ENCODE data around the gene KRT12.
"Not testable (repeated sequence)": the region's sequence is repeated elsewhere in the genome, so short reads cannot be mapped to it uniquely, and the experiment has no call there.

Gene KRT12

DNA sequence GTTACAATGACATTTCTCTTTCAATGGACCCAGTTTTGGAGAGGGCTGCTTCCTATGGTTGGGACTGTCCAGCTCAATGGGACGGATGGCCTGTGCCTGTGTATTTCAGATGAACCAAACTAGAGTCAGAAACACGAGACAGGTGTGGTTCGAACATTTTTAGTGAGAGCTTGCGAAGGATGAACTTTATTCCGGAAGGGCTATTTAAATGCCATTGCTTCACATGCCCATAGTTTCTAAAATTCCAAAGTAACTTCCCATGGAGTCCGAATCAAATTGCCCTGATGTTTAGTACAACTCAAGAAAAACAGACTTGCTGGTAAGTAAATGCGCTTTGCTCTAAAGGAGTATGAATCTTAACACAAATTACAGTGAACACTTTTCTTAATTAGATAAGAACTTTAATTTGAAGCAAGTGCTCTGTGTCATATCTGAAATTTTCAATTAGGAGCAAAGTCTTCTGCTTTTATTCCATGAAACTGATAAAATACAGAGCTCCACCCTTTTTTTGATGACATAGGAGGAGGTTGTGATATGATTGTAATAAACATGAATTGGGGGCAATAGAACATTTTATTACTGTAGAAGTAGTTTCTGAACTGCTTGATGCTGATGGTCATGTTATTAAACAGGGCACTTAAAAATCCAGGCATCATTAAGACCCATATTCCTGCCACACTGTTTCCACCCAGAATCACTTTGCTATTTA is 16.8 kb upstream of the KRT12 start:
- DNase-seq (ENCODE audit: low spot score), result no peak

DNA sequence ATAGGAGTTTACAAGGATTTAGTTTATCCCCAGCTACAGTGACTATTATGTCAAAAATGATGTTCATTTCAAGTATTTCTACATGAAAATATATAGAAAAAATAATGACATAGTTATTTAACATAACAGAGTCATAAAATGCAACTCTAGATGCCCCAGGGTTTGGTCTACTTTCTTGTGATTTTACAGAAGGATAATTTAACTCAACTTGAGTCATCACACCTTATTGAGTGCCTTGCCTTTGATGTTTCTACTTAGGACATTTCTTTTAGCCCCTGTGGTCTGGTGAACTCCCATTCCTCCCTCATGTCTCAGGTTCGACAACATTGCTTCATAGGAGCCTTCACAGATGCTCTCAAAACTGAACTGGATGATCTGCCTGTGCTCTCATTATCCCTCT is 16.0 kb upstream of the KRT12 start:
- DNase-seq (ENCODE audit: low spot score), result no peak

DNA sequence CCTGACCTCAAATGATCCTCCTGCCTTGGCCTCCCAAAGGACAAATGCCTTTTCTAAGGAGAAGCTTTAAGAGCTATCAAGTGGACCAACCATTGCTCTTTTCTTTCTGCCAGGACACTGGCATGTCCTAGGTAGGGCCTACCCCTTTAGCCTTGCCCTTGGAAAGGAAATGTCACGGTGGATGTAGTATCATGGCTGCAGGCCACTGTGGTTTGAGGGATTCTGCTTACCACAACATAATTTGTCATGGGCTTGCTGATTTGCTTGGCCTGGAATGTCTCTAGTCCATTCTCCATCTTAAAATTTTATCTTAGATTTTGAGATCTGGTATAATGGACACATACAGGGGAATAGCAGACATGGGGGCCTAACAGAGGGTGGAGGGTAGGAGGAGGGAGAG is 12.0 kb upstream of the KRT12 start:
- no peak for DNase-seq (ENCODE audit: low spot score)

GRCh38 chr17:40878044-40878443 is 11.0 kb upstream of the KRT12 start:
- no peak for DNase-seq (ENCODE audit: low spot score)

GRCh38 chr17:40873801-40874200 is 6.8 kb upstream of the KRT12 start:
- DNase-seq (ENCODE audit: low spot score), result no peak

GRCh38 chr17:40873255-40873654 is 6.2 kb upstream of the KRT12 start:
- no peak for DNase-seq (ENCODE audit: low spot score)

DNA sequence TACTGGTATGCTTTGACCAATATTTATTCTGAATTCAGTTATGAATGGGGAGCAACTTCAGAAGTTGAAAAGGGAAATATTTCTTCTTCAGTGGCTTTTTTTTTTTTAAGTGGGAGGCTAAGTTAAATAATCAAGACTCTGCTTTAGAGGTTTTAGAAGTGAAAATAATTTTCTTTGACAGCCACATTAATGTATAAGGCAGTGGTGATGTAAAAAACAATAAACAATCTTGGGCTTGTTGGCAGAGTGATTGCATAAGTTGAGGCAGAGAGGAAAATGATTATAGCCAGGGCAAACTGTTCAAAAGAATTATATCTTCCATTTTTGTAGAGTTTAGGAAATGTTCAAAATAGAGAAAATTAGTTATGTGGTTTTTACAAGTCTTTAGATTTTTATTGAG is 5.4 kb upstream of the KRT12 start:
- no peak for DNase-seq (ENCODE audit: low spot score)

DNA sequence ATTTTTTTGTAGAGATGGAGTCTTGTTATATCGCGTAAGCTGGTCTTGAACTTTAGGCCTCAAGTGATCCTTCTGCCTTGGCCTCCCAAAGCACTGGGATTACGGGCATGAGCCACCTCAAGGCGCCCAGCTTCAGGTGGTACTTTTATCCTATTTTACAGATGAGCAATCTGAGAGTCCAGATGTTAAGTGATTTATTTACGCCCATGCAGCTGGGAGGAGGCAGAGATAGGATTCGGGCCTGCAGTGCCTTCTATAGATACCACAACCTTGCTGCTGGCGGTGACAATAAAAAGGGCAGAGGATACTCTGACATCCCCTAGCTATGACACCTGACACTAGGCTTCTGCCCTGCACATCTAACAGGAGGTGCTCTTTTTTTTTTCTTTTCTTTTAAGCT is 4.3 kb upstream of the KRT12 start:
- no peak for DNase-seq (ENCODE audit: low spot score)

GRCh38 chr17:40870136-40870535 is 3.1 kb upstream of the KRT12 start:
- no peak for DNase-seq (ENCODE audit: low spot score)

DNA sequence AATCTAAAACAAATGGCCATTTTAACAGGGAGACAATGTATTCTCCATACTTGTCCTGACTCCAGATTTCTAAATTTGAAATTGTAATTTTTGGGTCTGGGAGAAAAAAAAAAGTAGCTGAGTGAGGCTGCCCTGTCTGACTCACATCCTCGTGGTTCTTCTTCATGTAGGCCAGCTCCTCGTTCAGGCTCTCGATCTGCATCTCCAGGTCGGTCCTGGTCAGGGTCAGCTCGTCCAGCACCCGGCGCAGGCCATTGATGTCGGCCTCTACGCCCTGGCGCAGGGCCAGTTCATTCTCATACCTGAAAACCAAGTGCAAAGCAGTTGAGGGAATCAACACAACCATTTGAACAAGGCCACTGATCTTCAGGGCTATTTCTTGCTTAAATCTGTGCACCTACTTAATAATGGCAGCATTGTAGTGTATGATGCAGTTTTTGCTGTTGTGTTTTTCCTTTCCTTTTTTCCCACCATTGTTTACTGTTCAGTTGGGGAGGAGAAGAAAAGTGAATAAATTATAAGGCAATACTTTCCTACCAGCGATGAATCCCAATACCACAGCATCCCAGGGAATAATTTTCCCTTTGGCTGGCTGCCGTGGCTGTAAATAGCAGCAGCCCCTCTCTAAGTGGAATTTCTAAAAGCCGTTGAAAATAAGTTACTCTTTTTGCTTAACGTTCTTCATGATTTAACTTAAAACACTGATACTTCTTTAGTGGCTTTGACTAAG is 2.2 kb downstream of the KRT12 start:
- DNase-seq (ENCODE audit: low spot score), result no peak

DNA sequence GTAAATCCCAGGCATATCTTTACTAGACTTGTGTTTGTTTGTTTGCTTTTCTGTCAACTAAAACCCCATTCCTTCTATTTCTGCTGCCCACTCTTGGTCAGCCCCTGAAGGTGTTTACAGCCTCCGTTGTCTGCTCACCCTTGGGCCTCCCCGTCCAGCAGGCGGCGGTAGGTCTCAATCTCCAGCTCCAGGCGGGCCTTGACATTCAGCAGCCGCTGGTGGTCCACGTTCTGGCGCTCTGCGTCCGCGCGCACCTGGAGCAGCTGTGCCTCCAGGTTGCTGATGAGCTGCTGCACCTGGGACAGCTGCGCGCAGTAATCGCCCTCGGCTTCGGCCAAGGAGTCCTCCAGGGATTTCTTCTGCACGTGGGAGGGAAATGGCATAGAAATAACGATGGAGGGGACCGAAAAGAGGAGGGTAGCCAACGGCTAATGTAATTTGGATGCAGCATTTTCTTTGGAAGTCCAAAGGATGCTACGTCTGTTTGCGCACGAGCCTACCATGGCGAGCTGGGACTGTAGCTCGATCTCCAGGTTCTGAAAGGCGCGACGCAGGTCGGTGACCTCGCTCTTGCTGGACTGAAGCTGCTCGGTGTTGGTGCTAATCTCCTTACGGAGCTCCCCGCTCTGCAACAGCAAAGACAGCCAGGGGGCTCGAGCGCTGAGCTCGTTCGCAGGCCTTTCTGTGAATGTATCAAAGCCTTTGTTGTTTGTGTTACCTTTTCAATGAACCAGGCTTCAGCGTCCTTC is 3.9 kb downstream of the KRT12 start:
- no peak for DNase-seq (ENCODE audit: low spot score)

GRCh38 chr17:40859536-40859935 is 7.5 kb downstream of the KRT12 start:
- no peak for DNase-seq (ENCODE audit: low spot score)

DNA sequence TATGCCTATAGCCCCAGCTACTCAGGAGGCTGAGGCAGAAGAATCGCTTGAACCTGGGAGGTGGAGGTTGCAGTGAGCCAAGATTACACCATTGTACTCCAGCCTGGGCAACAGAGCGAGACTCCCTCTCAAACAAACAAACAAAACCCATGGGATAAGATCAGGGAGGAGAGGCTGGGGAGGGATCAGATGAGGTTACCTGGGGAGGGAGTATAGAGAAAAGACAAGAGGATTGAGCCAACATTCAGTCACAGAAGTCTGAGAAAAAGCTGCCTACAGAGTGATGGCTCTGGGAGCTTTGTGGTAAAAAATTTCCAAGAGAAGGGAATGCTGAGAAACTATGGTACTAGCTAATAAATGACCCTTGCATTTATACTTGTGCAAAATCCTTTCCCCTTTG is 8.4 kb downstream of the KRT12 start:
- DNase-seq (ENCODE audit: low spot score), result not testable (repeated sequence)

- no peak for DNase-seq (ENCODE audit: low spot score)
Observed at GRCh38 chr17:40857535-40857934, 9.5 kb downstream of the KRT12 start.

DNA sequence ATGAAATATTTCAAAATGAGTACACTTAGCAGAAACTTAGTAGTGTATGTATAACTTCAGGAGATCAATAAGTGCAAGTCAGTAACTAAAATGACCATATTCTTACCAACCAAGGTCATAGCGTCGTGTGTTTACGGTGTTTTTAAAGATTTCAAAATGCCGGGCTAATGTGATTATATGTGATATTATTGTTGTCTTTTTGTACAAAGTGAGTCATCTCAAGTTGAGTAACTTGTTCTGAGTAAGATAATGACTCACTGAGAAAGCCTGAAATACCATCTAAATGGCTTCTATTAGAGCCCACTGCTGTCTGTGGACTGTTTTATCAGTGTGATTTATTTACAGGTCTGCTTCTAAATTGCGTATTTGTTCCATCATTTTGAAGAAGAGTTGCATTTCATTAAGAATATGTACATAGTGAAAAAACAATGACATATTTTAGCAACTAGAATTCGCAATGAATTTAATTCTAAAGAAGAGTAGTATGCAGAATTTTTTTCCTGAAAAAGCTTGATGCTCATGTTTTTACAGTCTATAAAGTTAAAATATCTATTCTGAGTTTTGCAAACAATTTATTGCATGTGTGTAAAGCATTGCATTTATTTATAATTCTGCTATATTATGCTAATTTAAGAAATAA is 12.7 kb downstream of the KRT12 start:
- DNase-seq (ENCODE audit: low spot score), result no peak

- DNase-seq (ENCODE audit: low spot score), result no peak
Observed at GRCh38 chr17:40852364-40852763, 14.7 kb downstream of the KRT12 start.

DNA sequence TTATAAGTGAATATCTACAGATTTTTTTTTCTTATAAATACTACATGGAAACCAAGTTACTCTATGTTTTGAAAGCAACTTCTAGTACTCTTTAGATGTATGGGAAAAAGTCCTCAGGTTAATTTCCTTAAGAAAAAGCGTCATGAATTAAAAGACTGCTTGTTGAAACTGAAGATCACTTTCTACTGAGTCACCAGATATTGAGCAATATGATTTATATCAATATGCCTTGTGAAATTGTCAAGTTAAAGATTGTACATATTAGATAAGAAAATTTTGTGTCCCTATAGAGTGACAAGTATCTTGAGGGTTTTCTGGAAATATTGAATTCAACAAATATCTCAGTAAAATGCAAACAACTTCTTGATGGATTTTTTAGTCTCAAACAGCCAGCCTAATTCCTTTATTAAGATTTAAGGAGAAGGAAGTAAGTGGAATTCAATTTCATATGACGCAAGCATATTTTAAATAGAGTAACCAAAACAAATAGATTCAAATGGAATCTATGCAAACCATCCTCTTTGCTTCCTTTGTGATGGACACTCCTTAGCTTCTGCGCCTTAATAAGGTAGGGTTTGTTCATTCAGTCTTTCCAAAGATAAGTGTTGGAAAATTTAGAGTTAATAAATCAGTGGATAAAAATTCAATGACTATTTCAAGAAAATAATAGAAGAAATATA is 16.6 kb downstream of the KRT12 start:
- no peak for DNase-seq (ENCODE audit: low spot score)

DNA sequence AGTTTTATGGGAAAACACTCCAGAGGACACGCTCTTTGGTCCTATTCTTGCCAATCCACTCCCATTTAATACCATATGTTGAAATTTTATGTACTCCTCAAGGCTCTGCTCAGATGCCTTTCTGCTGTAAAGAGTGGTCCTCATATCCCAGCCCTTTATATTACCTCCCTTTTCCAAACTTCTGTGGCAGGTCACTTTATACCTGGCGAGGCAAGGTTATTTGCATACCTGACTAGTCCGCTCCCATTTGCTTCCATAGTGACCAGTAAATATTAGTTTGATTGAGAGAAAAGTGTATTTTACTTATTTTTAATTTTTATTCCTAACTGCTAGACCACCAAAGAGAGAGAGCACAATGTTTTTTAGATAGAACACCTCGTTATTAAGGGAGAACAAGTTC is 17.3 kb downstream of the KRT12 start:
- DNase-seq (ENCODE audit: low spot score), result no peak

DNA sequence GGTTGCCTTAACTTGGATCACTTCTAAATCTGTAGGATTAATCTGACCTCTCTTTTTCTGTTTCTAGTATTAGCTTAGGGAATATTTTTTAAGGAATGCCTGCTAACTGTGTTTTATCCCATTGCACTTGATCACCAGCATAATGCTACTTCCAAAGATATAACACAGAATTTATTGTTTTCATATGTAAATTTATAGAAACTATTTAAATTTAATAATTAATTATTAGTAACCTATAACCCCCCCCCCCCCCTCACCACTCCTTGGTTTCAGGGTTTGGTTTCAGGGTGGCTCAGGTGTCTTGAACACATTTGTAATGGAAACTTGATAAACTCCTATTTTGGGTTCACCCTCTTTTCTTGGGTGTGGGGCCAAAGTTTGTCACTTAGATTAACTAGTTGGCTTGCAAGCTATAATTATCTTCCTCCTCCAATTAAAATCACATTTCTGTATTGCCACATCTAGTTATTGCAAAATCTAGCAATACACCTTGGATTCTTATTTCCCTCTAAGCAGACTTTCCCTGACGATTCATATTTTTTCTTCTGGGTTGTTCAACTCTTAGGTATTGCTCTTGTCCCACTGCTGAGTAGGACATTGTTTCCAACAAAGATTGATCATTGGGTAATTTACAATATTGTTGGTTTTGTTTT is 18.3 kb downstream of the KRT12 start:
- no peak for DNase-seq (ENCODE audit: low spot score)

DNA sequence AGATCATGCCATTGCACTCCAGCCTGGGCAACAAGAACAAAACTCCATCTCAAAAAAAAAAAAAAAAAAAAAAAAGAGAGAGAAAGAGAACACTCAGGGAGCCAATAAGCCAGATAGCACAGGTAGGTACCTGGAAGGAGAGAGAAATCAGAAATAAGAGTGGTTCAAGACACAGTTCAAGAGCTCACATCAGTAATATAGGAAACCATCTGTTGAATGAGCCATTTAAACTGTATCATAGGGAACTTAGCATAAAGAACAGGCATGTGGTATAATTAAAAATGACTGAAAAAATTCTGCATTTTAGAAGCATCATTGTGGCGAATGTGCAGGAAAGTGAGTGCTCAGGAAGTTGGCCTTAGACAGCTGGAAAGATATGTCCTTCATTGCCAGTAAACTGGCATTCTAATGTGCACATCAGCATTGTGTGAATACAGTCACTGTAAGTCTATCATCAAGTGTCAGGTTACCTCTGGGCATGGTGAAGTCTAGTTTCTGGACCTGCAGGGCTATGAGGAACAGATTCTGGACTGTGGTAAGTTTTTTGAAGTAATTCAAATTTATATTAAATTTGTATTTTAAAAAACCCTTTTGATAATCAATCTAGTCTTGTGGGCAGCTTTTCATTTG is 20.4 kb downstream of the KRT12 start:
- DNase-seq (ENCODE audit: low spot score), result no peak

GRCh38 chr17:40844671-40845107 is 22.3 kb downstream of the KRT12 start:
- no peak for DNase-seq (ENCODE audit: low spot score)

Measured in left forelimb (tissue), 1 donor.